Thyroid gland (tissue), 4 donors: ENCODE results near the gene E2F4. TPM values are rescaled to one million over a fixed set of nuclear protein-coding genes. Genes with fewer than 3 reads are reported as not detected.

ENCODE experiments used
- DNase-seq, 2 donors: peaks; one replicate each; pipeline ENCODE4 v3.0.0-alpha.2; 2019
- H3K27ac ChIP-seq, 3 donors: fragments of 200-600 bp; sonication (generic); 1 replicate in 2 of 3; 2 replicates in 1 of 3; pipeline ENCODE4 v1.5.1; 2016 to 2019; ENCODE audit warnings: mild to moderate bottlenecking in 1 of 3, moderate library complexity in 1 of 3
- H3K27me3 ChIP-seq: fragments of 200-600 bp; sonication (generic); one replicate; pipeline ENCODE4 v1.5.1; 2019
- H3K36me3 ChIP-seq, 2 donors: fragments of 200-600 bp; sonication (generic); one replicate each; pipeline ENCODE4 v1.5.1; 2016 to 2019
- H3K4me1 ChIP-seq, 2 donors: fragments of 200-600 bp; sonication (generic); one replicate each; pipeline ENCODE4 v1.5.1; 2017 to 2019
- H3K4me3 ChIP-seq, 3 donors: fragments of 200-600 bp; sonication (generic); replicated peaks in 1 of 3; 1 replicate in 2 of 3; 2 replicates in 1 of 3; pipeline ENCODE4 v1.5.1; 2016; ENCODE audit warnings: mild to moderate bottlenecking in 1 of 3
- H3K9me3 ChIP-seq: fragments of 200-600 bp; sonication (generic); one replicate; pipeline ENCODE4 v1.5.1; 2017
- POLR2A ChIP-seq, 2 donors: fragments of 450-650 bp; IDR thresholded peaks; one replicate each; pipeline ENCODE4 v1.6.1; 2017; ENCODE audit warnings: antibody characterized with exemption in 2 of 2, mild to moderate bottlenecking in 2 of 2, moderate library complexity in 1 of 2
- WGBS, 2 donors: methylation state at CpG; one replicate each; pipeline ENCODE4 v1.1.5; 2017; 5-methylcytosine and 5-hydroxymethylcytosine counted together
- intact Hi-C: fragments of 100-400 bp; cut with DNase I; formaldehyde crosslinking; loops from one replicate; pipeline ENCODE4 v1.15.1; 2023
- total RNA-seq, 4 donors: library from RNA; depleted of rRNA; stranded (reverse); fragments of >200 nt; gene quantifications; one replicate each; pipeline ENCODE4 v1.2.3, GENCODE V29; 2016
- TF ChIP-seq, protein P1 (sequence below), 6 experiments: fragments of 200-600 bp in 3 of 6; fragments of 450-650 bp in 3 of 6; sonication (generic) in 3 of 6; IDR thresholded peaks; one replicate each; pipeline ENCODE4 v1.5.1; 2016 to 2019; ENCODE audit warnings: antibody characterized with exemption in 6 of 6, mild to moderate bottlenecking in 2 of 6, inconsistent platforms in 1 of 6, moderate library complexity in 1 of 6

E2F4 gene
- total RNA-seq, 4 donors from 2014 or later, result 77.6 to 117 (median 89.1) TPM

GRCh38 chr16:67202426-67202825 lies 10.5 kb downstream of the E2F4 start:
- WGBS, 2 donors, result 98 to 100% methylated on average over 4 to 12 of the region's 12 CpGs
- H3K27ac ChIP-seq, result no peak overlapping the region

DNA sequence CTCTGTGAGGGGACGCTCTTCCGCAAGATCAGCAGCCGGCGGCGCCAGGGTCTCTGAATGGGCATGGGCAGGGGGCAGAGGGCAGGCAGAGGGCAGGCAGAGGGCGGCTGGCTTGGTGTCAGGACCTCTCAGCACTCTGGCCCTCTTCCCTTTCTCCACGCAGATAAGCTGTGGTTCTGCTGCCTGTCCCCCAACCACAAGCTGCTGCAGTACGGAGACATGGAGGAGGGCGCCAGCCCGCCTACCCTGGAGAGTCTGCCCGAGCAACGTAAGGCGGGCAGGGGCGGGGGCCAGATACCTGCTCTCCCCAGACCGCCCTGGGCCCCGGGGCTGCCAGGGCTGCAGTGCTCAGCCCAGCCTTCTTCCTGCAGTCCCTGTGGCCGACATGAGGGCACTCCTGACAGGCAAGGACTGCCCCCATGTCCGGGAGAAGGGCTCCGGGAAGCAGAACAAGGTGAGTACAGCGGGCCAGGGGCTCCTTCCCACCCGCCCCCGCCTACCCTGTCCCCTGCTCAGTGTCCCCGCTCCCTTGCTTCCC lies 11.1 kb downstream of the E2F4 start:
- H3K9me3 ChIP-seq, result no peaks in the 10 kb centered on the region
- no peak overlapping the region for H3K27ac ChIP-seq
- TF ChIP-seq POLR2A (IDR thresholded peaks at IDR 0.05), result no peak
- TF ChIP-seq, protein P1, sequence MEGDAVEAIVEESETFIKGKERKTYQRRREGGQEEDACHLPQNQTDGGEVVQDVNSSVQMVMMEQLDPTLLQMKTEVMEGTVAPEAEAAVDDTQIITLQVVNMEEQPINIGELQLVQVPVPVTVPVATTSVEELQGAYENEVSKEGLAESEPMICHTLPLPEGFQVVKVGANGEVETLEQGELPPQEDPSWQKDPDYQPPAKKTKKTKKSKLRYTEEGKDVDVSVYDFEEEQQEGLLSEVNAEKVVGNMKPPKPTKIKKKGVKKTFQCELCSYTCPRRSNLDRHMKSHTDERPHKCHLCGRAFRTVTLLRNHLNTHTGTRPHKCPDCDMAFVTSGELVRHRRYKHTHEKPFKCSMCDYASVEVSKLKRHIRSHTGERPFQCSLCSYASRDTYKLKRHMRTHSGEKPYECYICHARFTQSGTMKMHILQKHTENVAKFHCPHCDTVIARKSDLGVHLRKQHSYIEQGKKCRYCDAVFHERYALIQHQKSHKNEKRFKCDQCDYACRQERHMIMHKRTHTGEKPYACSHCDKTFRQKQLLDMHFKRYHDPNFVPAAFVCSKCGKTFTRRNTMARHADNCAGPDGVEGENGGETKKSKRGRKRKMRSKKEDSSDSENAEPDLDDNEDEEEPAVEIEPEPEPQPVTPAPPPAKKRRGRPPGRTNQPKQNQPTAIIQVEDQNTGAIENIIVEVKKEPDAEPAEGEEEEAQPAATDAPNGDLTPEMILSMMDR (IDR thresholded peaks at IDR 0.05), result no peak
- no peaks in the 10 kb centered on the region for H3K27me3 ChIP-seq
- H3K36me3 ChIP-seq, result peaks cover 21 to 24% of the 10 kb centered on the region in 2 donors
- no peak overlapping the region for H3K4me3 ChIP-seq
- intact Hi-C loops, result no loop called here
- H3K4me1 ChIP-seq, result peaks cover 5 to 14% of the 10 kb centered on the region in 2 donors
- DNase-seq, result no peak
- 92 to 93% methylated on average over 13 to 14 of the region's 23 CpGs for WGBS, 2 donors

More at GRCh38 chr16:67202426-67202825, 10.5 kb downstream of the E2F4 start:
- Histone ChIP-seq H3K27me3 (no peaks in the 10 kb centered on the region), H3K4me1 (peaks cover 8 to 18% of the 10 kb centered on the region in 2 donors), H3K9me3 (no peaks in the 10 kb centered on the region), H3K36me3 (peaks cover 23 to 25% of the 10 kb centered on the region in 2 donors), H3K4me3 (no peak overlapping the region)
- intact Hi-C loops, result no loop called here
- TF ChIP-seq POLR2A (IDR thresholded peaks at IDR 0.05), result no peak
- TF ChIP-seq, protein P1 (IDR thresholded peaks at IDR 0.05), result no peak
- no peak for DNase-seq

- intact Hi-C loops, result no loop called here
- no peak for TF ChIP-seq POLR2A (IDR thresholded peaks at IDR 0.05)
- TF ChIP-seq, protein P1 (IDR thresholded peaks at IDR 0.05), result no peak
- H3K36me3 ChIP-seq, result peaks cover 21 to 24% of the 10 kb centered on the region in 2 donors
- H3K4me1 ChIP-seq, result peaks cover 0 to 6% of the 10 kb centered on the region in 2 donors
- 60 to 82% methylated on average over 1 to 2 of the region's 4 CpGs for WGBS, 2 donors
- no peak overlapping the region for H3K4me3 ChIP-seq
- no peaks in the 10 kb centered on the region for H3K9me3 ChIP-seq
- H3K27ac ChIP-seq, result no peak overlapping the region
- H3K27me3 ChIP-seq, result no peaks in the 10 kb centered on the region
- DNase-seq, result no peak
Measured at GRCh38 chr16:67204076-67204475, 12.1 kb downstream of the E2F4 start.

DNA sequence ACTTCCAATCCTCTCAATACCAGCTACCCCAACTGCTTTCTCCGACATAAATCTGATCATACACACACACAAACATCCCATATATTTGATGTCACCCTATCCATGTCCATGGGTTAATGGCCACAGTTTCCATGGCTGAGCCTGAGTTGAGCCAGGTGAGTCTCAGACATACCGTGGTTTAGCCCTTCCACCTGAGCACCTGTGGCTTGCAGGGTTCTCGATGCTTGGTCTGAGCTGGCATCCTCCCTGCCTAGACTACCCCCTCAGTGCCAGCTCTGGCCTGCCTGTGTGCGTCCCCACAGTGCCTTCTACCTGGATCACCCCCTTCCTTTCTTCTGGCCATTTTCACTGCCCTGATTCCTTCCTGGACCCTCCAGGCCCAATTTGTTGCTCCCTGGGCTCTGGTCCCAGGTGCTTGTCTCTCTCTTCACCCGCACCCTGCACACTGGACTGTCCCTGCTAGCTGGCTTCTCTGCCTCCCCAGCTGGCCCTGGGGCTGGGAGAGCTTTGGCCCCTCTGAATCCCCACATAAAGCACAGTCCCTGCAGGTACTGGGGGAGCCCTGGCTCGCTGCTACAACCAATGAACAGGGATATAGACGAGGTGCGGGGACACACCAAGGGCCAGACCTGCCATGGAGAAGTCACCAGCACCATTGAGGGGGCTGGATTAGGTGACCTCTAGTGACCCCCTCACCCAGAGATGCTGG lies 14.3 kb downstream of the E2F4 start:
- intact Hi-C loops, result no loop called here
- Histone ChIP-seq H3K9me3 (no peaks in the 10 kb centered on the region), H3K27me3 (no peaks in the 10 kb centered on the region), H3K4me3 (no peak overlapping the region), H3K27ac (no peak overlapping the region), H3K4me1 (no peaks in the 10 kb centered on the region), H3K36me3 (peaks cover 19 to 23% of the 10 kb centered on the region in 2 donors)
- whole genome bisulfite sequencing, 2 donors, result 92 to 95% methylated on average over 8 of the region's 8 CpGs
- DNase-seq, result no peak
- TF ChIP-seq, protein P1 (IDR thresholded peaks at IDR 0.05), result no peak
- no peak for TF ChIP-seq POLR2A (IDR thresholded peaks at IDR 0.05)

DNA sequence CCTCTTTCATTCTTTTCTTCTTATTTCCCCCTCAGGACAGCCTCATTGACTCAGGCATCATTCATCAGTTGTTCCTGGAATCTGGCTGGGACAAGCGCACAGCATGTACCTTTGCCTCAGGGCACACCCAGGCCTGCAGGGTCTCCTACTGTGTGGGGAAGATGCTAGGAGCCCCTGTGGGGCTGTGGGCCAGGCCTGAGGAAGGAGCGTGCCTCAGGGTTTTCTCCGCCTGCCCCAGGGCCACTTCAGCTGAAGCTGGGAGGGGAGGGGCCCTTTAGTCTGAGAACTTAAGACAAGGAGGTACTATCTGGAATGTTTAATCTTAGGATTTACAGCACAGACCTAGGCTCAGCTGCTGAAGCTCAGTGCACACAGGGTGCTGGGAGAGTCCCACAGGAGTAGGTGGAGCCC lies 14.9 kb downstream of the E2F4 start:
- Histone ChIP-seq H3K9me3 (no peaks in the 10 kb centered on the region), H3K4me3 (no peak overlapping the region), H3K27me3 (no peaks in the 10 kb centered on the region), H3K36me3 (peaks cover 13 to 17% of the 10 kb centered on the region in 2 donors), H3K27ac (no peak overlapping the region), H3K4me1 (no peaks in the 10 kb centered on the region)
- DNase-seq, result no peak
- no peak for TF ChIP-seq POLR2A (IDR thresholded peaks at IDR 0.05)
- TF ChIP-seq, protein P1 (IDR thresholded peaks at IDR 0.05), result no peak
- 83 to 98% methylated on average over 2 to 3 of the region's 3 CpGs for WGBS, 2 donors
- intact Hi-C loops, result no loop called here
